PC-9 (cell line): ENCODE results near the gene FNIP1.

Experiments used
- CTCF ChIP-seq: fragments of 200-600 bp; sonication (generic); conservative IDR thresholded peaks from 2 replicates; pipeline ENCODE4 v1.6.1; 2017; ENCODE audit warnings: mixed run types, antibody characterized with exemption, mild to moderate bottlenecking, moderate library complexity
- EZH2 ChIP-seq: fragments of 200-600 bp; sonication (generic); IDR thresholded peaks from 2 replicates; pipeline ENCODE4 v1.8.0; 2017; ENCODE audit warnings: antibody characterized with exemption, low read depth

- no peak for TF ChIP-seq EZH2
- no peak for TF ChIP-seq CTCF
Observed at GRCh38 chr5:131846536-131846935, 49.7 kb upstream of the FNIP1 start.
